Liver (tissue), 3 donors: ENCODE results near the gene TGFBR3.

Experiments
- TF ChIP-seq, protein P1 (sequence below): IDR thresholded peaks from 2 replicates; pipeline ENCODE4 v1.6.1; 2016; ENCODE audit warnings: antibody characterized with exemption
- TF ChIP-seq, protein P2 (sequence below): fragments of 150-350 bp; IDR thresholded peaks from 2 replicates; pipeline ENCODE4 v1.5.1; 2017; ENCODE audit warnings: improper control_type of control experiment, low read depth, low read length; ENCODE audit not compliant: missing input control
- TF ChIP-seq, protein P3 (sequence below): IDR thresholded peaks from 2 replicates; pipeline ENCODE4 v1.6.1; 2016; ENCODE audit warnings: antibody characterized with exemption
- TF ChIP-seq, protein P4 (sequence below): IDR thresholded peaks from 2 replicates; pipeline ENCODE4 v1.6.1; 2016; ENCODE audit warnings: antibody characterized with exemption, mild to moderate bottlenecking
- donor health status: healthy.
- donor health status: healthy.

DNA sequence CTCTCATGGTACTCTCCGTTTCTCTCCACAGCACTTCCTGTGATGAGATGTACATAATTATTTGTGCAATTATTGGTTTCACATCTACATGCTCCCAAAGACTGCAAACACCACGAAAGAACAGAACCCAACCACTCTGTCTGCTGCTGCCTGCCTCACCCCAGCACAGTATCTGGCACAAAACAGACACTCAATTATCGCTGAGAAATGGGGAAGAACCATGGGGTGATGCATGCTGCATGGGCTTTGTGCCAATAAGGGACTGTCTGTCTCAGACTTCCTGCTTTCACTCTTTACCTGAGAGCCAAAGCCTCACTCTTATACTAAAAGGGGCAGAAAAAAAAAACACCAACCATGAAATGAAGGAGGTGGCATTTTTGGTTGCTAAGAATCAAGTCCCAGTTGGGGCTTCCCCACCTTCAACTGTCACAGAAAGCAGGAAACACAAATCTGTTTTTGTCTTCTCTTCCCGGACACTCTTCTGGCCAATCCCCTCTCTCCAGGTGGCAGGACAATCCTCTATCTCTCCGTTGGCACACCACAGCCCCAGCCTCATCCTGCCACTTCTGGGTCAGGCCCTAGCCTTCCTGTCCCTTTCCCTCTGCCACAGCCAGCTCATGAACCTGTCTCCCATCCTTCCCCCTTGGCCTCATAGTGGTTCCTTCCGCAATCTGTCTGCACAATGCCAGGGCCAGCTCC, 82.0 kb downstream of the TGFBR3 start:
- TF ChIP-seq, protein P1, sequence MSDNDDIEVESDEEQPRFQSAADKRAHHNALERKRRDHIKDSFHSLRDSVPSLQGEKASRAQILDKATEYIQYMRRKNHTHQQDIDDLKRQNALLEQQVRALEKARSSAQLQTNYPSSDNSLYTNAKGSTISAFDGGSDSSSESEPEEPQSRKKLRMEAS = no peak
- TF ChIP-seq, protein P2, sequence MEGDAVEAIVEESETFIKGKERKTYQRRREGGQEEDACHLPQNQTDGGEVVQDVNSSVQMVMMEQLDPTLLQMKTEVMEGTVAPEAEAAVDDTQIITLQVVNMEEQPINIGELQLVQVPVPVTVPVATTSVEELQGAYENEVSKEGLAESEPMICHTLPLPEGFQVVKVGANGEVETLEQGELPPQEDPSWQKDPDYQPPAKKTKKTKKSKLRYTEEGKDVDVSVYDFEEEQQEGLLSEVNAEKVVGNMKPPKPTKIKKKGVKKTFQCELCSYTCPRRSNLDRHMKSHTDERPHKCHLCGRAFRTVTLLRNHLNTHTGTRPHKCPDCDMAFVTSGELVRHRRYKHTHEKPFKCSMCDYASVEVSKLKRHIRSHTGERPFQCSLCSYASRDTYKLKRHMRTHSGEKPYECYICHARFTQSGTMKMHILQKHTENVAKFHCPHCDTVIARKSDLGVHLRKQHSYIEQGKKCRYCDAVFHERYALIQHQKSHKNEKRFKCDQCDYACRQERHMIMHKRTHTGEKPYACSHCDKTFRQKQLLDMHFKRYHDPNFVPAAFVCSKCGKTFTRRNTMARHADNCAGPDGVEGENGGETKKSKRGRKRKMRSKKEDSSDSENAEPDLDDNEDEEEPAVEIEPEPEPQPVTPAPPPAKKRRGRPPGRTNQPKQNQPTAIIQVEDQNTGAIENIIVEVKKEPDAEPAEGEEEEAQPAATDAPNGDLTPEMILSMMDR = no peak
- TF ChIP-seq, protein P3, sequence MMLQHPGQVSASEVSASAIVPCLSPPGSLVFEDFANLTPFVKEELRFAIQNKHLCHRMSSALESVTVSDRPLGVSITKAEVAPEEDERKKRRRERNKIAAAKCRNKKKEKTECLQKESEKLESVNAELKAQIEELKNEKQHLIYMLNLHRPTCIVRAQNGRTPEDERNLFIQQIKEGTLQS = no peak
- TF ChIP-seq, protein P4, sequence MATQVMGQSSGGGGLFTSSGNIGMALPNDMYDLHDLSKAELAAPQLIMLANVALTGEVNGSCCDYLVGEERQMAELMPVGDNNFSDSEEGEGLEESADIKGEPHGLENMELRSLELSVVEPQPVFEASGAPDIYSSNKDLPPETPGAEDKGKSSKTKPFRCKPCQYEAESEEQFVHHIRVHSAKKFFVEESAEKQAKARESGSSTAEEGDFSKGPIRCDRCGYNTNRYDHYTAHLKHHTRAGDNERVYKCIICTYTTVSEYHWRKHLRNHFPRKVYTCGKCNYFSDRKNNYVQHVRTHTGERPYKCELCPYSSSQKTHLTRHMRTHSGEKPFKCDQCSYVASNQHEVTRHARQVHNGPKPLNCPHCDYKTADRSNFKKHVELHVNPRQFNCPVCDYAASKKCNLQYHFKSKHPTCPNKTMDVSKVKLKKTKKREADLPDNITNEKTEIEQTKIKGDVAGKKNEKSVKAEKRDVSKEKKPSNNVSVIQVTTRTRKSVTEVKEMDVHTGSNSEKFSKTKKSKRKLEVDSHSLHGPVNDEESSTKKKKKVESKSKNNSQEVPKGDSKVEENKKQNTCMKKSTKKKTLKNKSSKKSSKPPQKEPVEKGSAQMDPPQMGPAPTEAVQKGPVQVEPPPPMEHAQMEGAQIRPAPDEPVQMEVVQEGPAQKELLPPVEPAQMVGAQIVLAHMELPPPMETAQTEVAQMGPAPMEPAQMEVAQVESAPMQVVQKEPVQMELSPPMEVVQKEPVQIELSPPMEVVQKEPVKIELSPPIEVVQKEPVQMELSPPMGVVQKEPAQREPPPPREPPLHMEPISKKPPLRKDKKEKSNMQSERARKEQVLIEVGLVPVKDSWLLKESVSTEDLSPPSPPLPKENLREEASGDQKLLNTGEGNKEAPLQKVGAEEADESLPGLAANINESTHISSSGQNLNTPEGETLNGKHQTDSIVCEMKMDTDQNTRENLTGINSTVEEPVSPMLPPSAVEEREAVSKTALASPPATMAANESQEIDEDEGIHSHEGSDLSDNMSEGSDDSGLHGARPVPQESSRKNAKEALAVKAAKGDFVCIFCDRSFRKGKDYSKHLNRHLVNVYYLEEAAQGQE = no peak
